HepG2 (cell line): Measurements from ENCODE around the gene EML2. TPM values are rescaled to one million over a fixed set of nuclear protein-coding genes. Genes with fewer than 3 reads are reported as not detected.

Source experiments
- ATF3 ChIP-seq: sonication (generic); formaldehyde crosslinking; IDR thresholded peaks from 2 replicates; pipeline ENCODE4 v1.4.0; 2020; ENCODE audit warnings: missing genetic modification reagents
- BCLAF1 ChIP-seq: fragments of 450-650 bp; IDR thresholded peaks from 2 replicates; pipeline ENCODE4 v1.6.1; 2017; ENCODE audit warnings: mild to moderate bottlenecking
- ERF ChIP-seq: IDR thresholded peaks from 2 replicates; pipeline ENCODE4 v1.6.1; 2018; ENCODE audit warnings: missing biosample characterization, missing genetic modification reagents
- KLF11 ChIP-seq: IDR thresholded peaks from 2 replicates; pipeline ENCODE4 v1.6.1; 2016; ENCODE audit warnings: missing compliant biosample characterization
- MED1 ChIP-seq: sonication (generic); formaldehyde crosslinking; IDR thresholded peaks from 2 replicates; pipeline ENCODE4 v1.4.0; 2020; ENCODE audit warnings: missing genetic modification reagents
- PPARG ChIP-seq: conservative IDR thresholded peaks from 2 replicates; pipeline ENCODE4 v1.6.1; 2016; ENCODE audit warnings: missing biosample characterization, missing genetic modification reagents
- PRDM15 ChIP-seq: sonication (generic); formaldehyde crosslinking; IDR thresholded peaks from 2 replicates; pipeline ENCODE4 v1.4.0; 2020; ENCODE audit warnings: missing genetic modification reagents
- PTBP1 ChIP-seq: fragments of 200-400 bp; formaldehyde crosslinking; IDR thresholded peaks from 2 replicates; pipeline ENCODE4 v1.6.1; 2018; ENCODE audit warnings: low read length, low read depth; ENCODE audit not compliant: poor library complexity, severe bottlenecking
- RBAK ChIP-seq: sonication (generic); formaldehyde crosslinking; IDR thresholded peaks from 2 replicates; pipeline ENCODE4 v1.5.1; 2020; ENCODE audit warnings: mild to moderate bottlenecking, missing genetic modification reagents
- SKI ChIP-seq: fragments of 450-650 bp; IDR thresholded peaks from one replicate; pipeline ENCODE4 v1.6.1; 2018; ENCODE audit warnings: mild to moderate bottlenecking; ENCODE audit not compliant: partially characterized antibody
- SNAI1 ChIP-seq: sonication (generic); formaldehyde crosslinking; IDR thresholded peaks from 2 replicates; pipeline ENCODE4 v1.5.0; 2020; ENCODE audit warnings: mild to moderate bottlenecking, missing genetic modification reagents, borderline replicate concordance
- ZFX ChIP-seq: sonication (generic); formaldehyde crosslinking; IDR thresholded peaks from 2 replicates; pipeline ENCODE4 v1.4.0; 2020; ENCODE audit warnings: mild to moderate bottlenecking, low read depth, missing genetic modification reagents, moderate library complexity
- ZNF143 ChIP-seq: sonication (generic); formaldehyde crosslinking; IDR thresholded peaks from 2 replicates; pipeline ENCODE4 v1.4.0; 2020; ENCODE audit warnings: missing genetic modification reagents
- ZNF20 ChIP-seq: sonication (generic); formaldehyde crosslinking; IDR thresholded peaks from 2 replicates; pipeline ENCODE4 v1.4.0; 2020; ENCODE audit warnings: mild to moderate bottlenecking, moderate library complexity, missing genetic modification reagents
- ZNF205 ChIP-seq: IDR thresholded peaks from 2 replicates; pipeline ENCODE4 v1.6.1; 2018; ENCODE audit warnings: missing biosample characterization, missing genetic modification reagents
- ZNF232 ChIP-seq: sonication (generic); formaldehyde crosslinking; IDR thresholded peaks from 2 replicates; pipeline ENCODE4 v1.4.0; 2020; ENCODE audit warnings: missing genetic modification reagents, borderline replicate concordance
- ZNF335 ChIP-seq: sonication (generic); formaldehyde crosslinking; IDR thresholded peaks from 2 replicates; pipeline ENCODE4 v1.4.0; 2020; ENCODE audit warnings: missing genetic modification reagents
- ZNF547 ChIP-seq: sonication (generic); formaldehyde crosslinking; IDR thresholded peaks from 2 replicates; pipeline ENCODE4 v1.5.1; 2020; ENCODE audit warnings: mild to moderate bottlenecking, missing genetic modification reagents
- ZNF720 ChIP-seq: sonication (generic); formaldehyde crosslinking; IDR thresholded peaks from 2 replicates; pipeline ENCODE4 v1.4.0; 2020; ENCODE audit warnings: missing genetic modification reagents
- ZZZ3 ChIP-seq: sonication (generic); formaldehyde crosslinking; IDR thresholded peaks from 2 replicates; pipeline ENCODE4 v1.4.0; 2020; ENCODE audit warnings: missing genetic modification reagents, mild to moderate bottlenecking, borderline replicate concordance
- polyA plus RNA-seq, 8 experiments: library from polyadenylated mRNA; depleted of rRNA in 3 of 8; stranded (reverse) in 7 of 8; unstranded in 1 of 8; fragments of >200 nt; fragmentation: Illumina TruSeq in 4 of 8; extraction: Trizol in 4 of 8; gene quantifications; 2 replicates each; pipeline versions ENCODE4 v1.2.1 to v1.2.3, GENCODE V29; 2011 to 2016; ENCODE audit warnings: low read depth in 4 of 8, missing spikeins in 1 of 8, mixed read lengths in 1 of 8; ENCODE audit not compliant: insufficient read depth in 1 of 8
- total RNA-seq, 5 experiments: library from RNA; depleted of rRNA; stranded (reverse); fragments of >200 nt; fragmentation: Illumina TruSeq; extraction: Trizol; gene quantifications; 2 replicates each; pipeline ENCODE4 v1.2.3, GENCODE V29; 2016; ENCODE audit warnings: low read depth in 1 of 5
- TF ChIP-seq, protein P1 (sequence below): sonication (generic); formaldehyde crosslinking; IDR thresholded peaks from 2 replicates; pipeline ENCODE4 v1.4.0; 2020; ENCODE audit warnings: low read depth, mild to moderate bottlenecking, missing genetic modification reagents
- TF ChIP-seq, protein P2 (sequence below): sonication (generic); formaldehyde crosslinking; IDR thresholded peaks from 2 replicates; pipeline ENCODE4 v1.5.0; 2020; ENCODE audit warnings: missing genetic modification reagents, mild to moderate bottlenecking, borderline replicate concordance

Gene EML2
- total and polyA plus RNA-seq, 2 of the 13 experiments (the other 11 are each of a cell fraction or from before 2014, with no cell fraction given) = 7.3 to 12.9 TPM

GRCh38 chr19:45641274-45642105 lies 2.3 kb upstream of the EML2 start (continued):
- no peak for TF ChIP-seq PRDM15 (CRISPR knock-in tag)
- no peak for TF ChIP-seq PPARG (CRISPR knock-in tag)
- TF ChIP-seq BCLAF1 = no peak
- no peak for TF ChIP-seq ZNF20 (CRISPR knock-in tag)
- peak; percentile 45; the same call in 1 of the 2 replicates for TF ChIP-seq ZFX
- no peak for TF ChIP-seq ZNF232 (CRISPR knock-in tag)
- TF ChIP-seq ZNF720 (CRISPR knock-in tag) = no peak
- no peak for TF ChIP-seq ZNF205 (CRISPR knock-in tag)
- TF ChIP-seq ZNF335 (CRISPR knock-in tag) = peak; percentile 56; the same call in 1 of the 2 replicates
- TF ChIP-seq ZNF143 = no peak
- no peak for TF ChIP-seq ZNF547 (CRISPR knock-in tag)
- TF ChIP-seq ZZZ3 (CRISPR knock-in tag) = no peak
- no peak for TF ChIP-seq ATF3 (CRISPR knock-in tag)
- TF ChIP-seq SNAI1 (CRISPR knock-in tag) = no peak
- no peak for TF ChIP-seq RBAK (CRISPR knock-in tag)
- TF ChIP-seq SKI = no peak
- no peak for TF ChIP-seq ERF (CRISPR knock-in tag)
- TF ChIP-seq KLF11 = no peak
- TF ChIP-seq, protein P1, sequence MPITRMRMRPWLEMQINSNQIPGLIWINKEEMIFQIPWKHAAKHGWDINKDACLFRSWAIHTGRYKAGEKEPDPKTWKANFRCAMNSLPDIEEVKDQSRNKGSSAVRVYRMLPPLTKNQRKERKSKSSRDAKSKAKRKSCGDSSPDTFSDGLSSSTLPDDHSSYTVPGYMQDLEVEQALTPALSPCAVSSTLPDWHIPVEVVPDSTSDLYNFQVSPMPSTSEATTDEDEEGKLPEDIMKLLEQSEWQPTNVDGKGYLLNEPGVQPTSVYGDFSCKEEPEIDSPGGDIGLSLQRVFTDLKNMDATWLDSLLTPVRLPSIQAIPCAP (CRISPR knock-in tag) = no peak
- TF ChIP-seq MED1 (CRISPR knock-in tag) = no peak
- TF ChIP-seq PTBP1 = no peak
- TF ChIP-seq, protein P2, sequence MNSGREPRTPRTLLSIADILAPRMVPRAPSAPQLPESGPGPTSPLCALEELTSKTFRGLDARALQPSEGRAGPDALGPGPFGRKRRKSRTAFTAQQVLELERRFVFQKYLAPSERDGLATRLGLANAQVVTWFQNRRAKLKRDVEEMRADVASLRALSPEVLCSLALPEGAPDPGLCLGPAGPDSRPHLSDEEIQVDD (CRISPR knock-in tag) = no peak
